Peyer's patch (tissue), 4 donors: ENCODE results near the gene ZNF628.

ENCODE experiments used
- POLR2A ChIP-seq, 2 donors: fragments of 450-650 bp; IDR thresholded peaks; one replicate each; pipeline ENCODE4 v1.5.1; 2017; ENCODE audit warnings: antibody characterized with exemption in 2 of 2, mild to moderate bottlenecking in 2 of 2, moderate library complexity in 2 of 2
- TF ChIP-seq, protein P1 (sequence below), 6 experiments: fragments of 450-650 bp in 4 of 6; fragments of 200-600 bp in 2 of 6; sonication (generic) in 1 of 6; IDR thresholded peaks; one replicate each; pipeline ENCODE4 v1.5.1; 2017 to 2019; ENCODE audit warnings: antibody characterized with exemption in 6 of 6, mild to moderate bottlenecking in 3 of 6, moderate library complexity in 1 of 6

DNA sequence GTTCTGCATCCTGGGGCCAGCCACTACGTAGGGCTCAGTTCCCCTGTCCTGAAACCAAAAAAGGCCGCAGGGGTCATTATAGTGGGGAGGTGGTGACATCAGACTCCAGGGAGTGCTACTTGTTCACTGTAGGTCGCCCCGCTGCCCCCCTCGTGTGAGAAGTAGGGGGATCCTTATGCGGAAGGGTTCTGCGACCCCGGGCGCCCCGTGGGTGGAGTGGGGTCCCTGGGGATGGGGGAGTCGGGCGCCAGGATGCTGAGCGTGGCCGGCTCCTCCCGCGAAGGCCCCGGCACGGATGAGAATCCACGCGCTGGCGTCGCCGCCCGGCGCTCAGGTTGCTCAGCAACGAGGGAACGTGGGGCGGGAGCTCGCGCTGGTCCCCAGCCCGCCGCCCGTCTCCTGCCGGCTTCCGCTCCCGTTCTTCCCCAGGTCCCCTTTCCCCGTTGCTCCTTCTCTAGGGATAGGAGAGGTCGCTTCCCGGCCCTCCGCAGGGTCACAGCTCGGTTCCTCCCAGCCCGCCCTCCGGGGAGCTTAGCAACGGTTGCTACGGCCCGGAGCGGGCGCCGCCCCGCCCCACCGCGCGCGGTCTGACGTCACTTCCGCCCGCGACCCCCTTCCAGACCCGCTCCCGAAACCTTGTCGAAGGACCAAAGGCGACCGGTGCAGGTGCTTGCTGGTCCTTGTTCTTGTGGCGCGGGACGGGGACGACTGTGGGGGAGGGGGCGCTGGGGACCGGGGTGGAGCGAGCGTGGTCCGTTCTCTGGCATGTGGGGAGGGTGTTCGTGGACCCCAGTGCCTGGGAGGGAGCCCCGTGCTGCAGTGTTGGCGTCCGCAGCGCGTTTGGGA, 8.4 kb downstream of the ZNF628 start, which contains the start of gene NAT14:
- no peak for TF ChIP-seq POLR2A (IDR thresholded peaks at IDR 0.05)
- TF ChIP-seq, protein P1, sequence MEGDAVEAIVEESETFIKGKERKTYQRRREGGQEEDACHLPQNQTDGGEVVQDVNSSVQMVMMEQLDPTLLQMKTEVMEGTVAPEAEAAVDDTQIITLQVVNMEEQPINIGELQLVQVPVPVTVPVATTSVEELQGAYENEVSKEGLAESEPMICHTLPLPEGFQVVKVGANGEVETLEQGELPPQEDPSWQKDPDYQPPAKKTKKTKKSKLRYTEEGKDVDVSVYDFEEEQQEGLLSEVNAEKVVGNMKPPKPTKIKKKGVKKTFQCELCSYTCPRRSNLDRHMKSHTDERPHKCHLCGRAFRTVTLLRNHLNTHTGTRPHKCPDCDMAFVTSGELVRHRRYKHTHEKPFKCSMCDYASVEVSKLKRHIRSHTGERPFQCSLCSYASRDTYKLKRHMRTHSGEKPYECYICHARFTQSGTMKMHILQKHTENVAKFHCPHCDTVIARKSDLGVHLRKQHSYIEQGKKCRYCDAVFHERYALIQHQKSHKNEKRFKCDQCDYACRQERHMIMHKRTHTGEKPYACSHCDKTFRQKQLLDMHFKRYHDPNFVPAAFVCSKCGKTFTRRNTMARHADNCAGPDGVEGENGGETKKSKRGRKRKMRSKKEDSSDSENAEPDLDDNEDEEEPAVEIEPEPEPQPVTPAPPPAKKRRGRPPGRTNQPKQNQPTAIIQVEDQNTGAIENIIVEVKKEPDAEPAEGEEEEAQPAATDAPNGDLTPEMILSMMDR (IDR thresholded peaks at IDR 0.05), result no peak
